Measurements from ENCODE around the gene KLB. TPM values are rescaled to one million over a fixed set of nuclear protein-coding genes. Genes with fewer than 3 reads are reported as not detected.

Gene KLB
- total RNA-seq, 1 experiment from 2014 or later, result not detected

GRCh38 chr4:39495446-39496213 lies 88.9 kb downstream of the KLB start:
- intact Hi-C loops (cut with micrococcal nuclease), result no loop called here

More at GRCh38 chr4:39495446-39496213, 88.9 kb downstream of the KLB start:
- Histone ChIP-seq H3K9me3 (ENCODE audit: control insufficient read depth in 1 of 2, insufficient read depth in 1 of 2, low read depth in 1 of 2, low read length in 2 of 2) (no peaks in the 10 kb centered on the region), H3K9me2 (ENCODE audit: insufficient read depth) (no peaks in the 10 kb centered on the region), H3K9ac (ENCODE audit: low read length) (no peak overlapping the region), H3K27me3 (ENCODE audit: insufficient read depth, low read length) (no peaks in the 10 kb centered on the region), H3K36me3 (ENCODE audit: control insufficient read depth in 1 of 2, insufficient read depth in 2 of 2, low read length in 2 of 2) (peaks cover 0 to 9% of the 10 kb centered on the region in 2 experiments; a peak in 3 of 4 replicates), H2AFZ (ENCODE audit: low read depth, low read length, poor library complexity, severe bottlenecking) (no peak overlapping the region), H3K4me2 (ENCODE audit: low read length) (no peak overlapping the region), H4K20me1 (ENCODE audit: insufficient read depth) (no peaks in the 10 kb centered on the region), H3K4me3 (replicated peaks in 1 of 2; ENCODE audit: low read depth in 1 of 2, low read length in 2 of 2) (no peak overlapping the region), H3K27ac (ENCODE audit: low read depth, low read length) (no peak overlapping the region), H3K4me1 (ENCODE audit: control insufficient read depth in 1 of 2, insufficient read depth in 2 of 2, low read length in 2 of 2) (no peaks in the 10 kb centered on the region), H3K79me2 (ENCODE audit: insufficient read depth, low read length) (no peaks in the 10 kb centered on the region)
- TF ChIP-seq SP1 (IDR thresholded peaks at IDR 0.05; ENCODE audit: low read depth) (no peak), FOSL1 (IDR thresholded peaks at IDR 0.05; ENCODE audit: low read depth) (no peak), ATF3 (IDR thresholded peaks at IDR 0.05) (no peak), POLR2A (IDR thresholded peaks at IDR 0.05; ENCODE audit: borderline replicate concordance, extremely low read depth, insufficient read depth, insufficient read length) (no peak), REST (IDR thresholded peaks at IDR 0.05; ENCODE audit: low read depth) (no peak), SRF (IDR thresholded peaks at IDR 0.05; ENCODE audit: low read depth) (no peak), TCF7L2 (IDR thresholded peaks at IDR 0.05; ENCODE audit: borderline replicate concordance, extremely low read depth, insufficient read depth, insufficient read length) (no peak), ZBTB33 (IDR thresholded peaks at IDR 0.05; ENCODE audit: extremely low read depth, insufficient replicate concordance, low read length) (no peak), EZH2 (IDR thresholded peaks at IDR 0.05) (no peak), EGR1 (IDR thresholded peaks at IDR 0.05; ENCODE audit: low read depth) (no peak), CBX3 (IDR thresholded peaks at IDR 0.05; ENCODE audit: low read depth) (no peak), CTCF (IDR thresholded peaks at IDR 0.05 in 2 of 3, conservative IDR thresholded peaks at IDR 0.05 in 1 of 3; ENCODE audit: borderline replicate concordance in 1 of 3, insufficient read depth in 1 of 3, low read depth in 2 of 3, low read length in 2 of 3) (no peak), SIN3A (IDR thresholded peaks at IDR 0.05; ENCODE audit: low read depth) (no peak), RAD21 (IDR thresholded peaks at IDR 0.05; ENCODE audit: low read depth) (no peak), ZFX (IDR thresholded peaks at IDR 0.05) (no peak), POLR2AphosphoS5 (IDR thresholded peaks at IDR 0.05; ENCODE audit: low read depth, low read length) (no peak), CEBPB (IDR thresholded peaks at IDR 0.05; ENCODE audit: low read depth) (no peak), YY1 (IDR thresholded peaks at IDR 0.05; ENCODE audit: extremely low read depth, insufficient replicate concordance, low read depth, low read length) (no peak)
- ATAC-seq (no peak), DNase-seq (ENCODE audit: low read depth, low spot score) (no peak)
- POLR2A ChIA-PET, result interaction anchor here (1.0 kb wide), 1 partner anchor 37 kb away, joined by 3 read pairs; the partner anchor contains the start of genes LIAS and RPL9
- CTCF ChIA-PET, result no interaction called here
- RAD21 ChIA-PET (ENCODE audit: low non-redundant PET in 1 of 2, low total read pairs in 2 of 2, uncharacterized antibody in 2 of 2, unreplicated experiment in 2 of 2), result no interaction called here
- no TSS peak for BruUV-seq (replicated peaks)

Data from HCT116 (cell line).